CD4-positive, alpha-beta T cell (primary cell): Measurements from ENCODE around the gene GALNTL6. TPM values are rescaled to one million over a fixed set of nuclear protein-coding genes. Genes with fewer than 3 reads are reported as not detected.

Experiments used
- ATAC-seq: fragments of 200-7000 bp; cut with Tn5 transposase; one replicate; pipeline ENCODE4 v1.10.0; 2022; ENCODE audit warnings: mild to moderate bottlenecking; ENCODE audit not compliant: poor library complexity
- CTCF ChIA-PET: fragments of 350-600 bp; sonication (Branson Sonifier 250); formaldehyde crosslinking; loops from one replicate; lab custom pipeline; 2021; ENCODE audit warnings: antibody characterized with exemption, inconsistent platforms; lab: Charles Lee
- POLR2A ChIA-PET: fragments of 350-600 bp; sonication (Branson Sonifier 250); formaldehyde crosslinking; loops from one replicate; lab custom pipeline; 2021; ENCODE audit warnings: antibody characterized with exemption, inconsistent platforms; lab: Charles Lee
- DNase-seq, 14 experiments: peaks; one replicate each; pipeline ENCODE4 v3.0.0-alpha.2; 2013 to 2020; ENCODE audit warnings: mixed read lengths in 2 of 14
- H3K27ac ChIP-seq, 2 donors: one replicate each; pipeline versions ENCODE4 v1.5.1 to v1.7.0; 2013; ENCODE audit warnings: low read length in 2 of 2, low read depth in 1 of 2, mild to moderate bottlenecking in 1 of 2
- H3K27me3 ChIP-seq, 2 experiments: 1 replicate in 1 of 2; 2 replicates in 1 of 2; pipeline versions ENCODE4 v1.6.1 to v1.7.0; 2013; ENCODE audit warnings: low read length in 2 of 2, control low read depth in 1 of 2, mild to moderate bottlenecking in 1 of 2, moderate library complexity in 1 of 2; ENCODE audit not compliant: insufficient read depth in 2 of 2, control insufficient read depth in 1 of 2
- H3K36me3 ChIP-seq: one replicate; pipeline ENCODE4 v1.6.1; 2013; ENCODE audit warnings: low read length, control low read depth; ENCODE audit not compliant: insufficient read depth
- H3K4me1 ChIP-seq: one replicate; pipeline ENCODE4 v1.6.1; 2013; ENCODE audit warnings: low read length, control low read depth; ENCODE audit not compliant: insufficient read depth
- H3K4me3 ChIP-seq: one replicate; pipeline ENCODE4 v1.5.1; 2013; ENCODE audit warnings: mild to moderate bottlenecking, low read length, moderate library complexity
- H3K9me3 ChIP-seq, 2 experiments: 1 replicate in 1 of 2; 2 replicates in 1 of 2; pipeline versions ENCODE4 v1.6.1 to v1.7.0; 2013; ENCODE audit warnings: low read length in 2 of 2, mild to moderate bottlenecking in 2 of 2, control low read depth in 1 of 2, moderate library complexity in 1 of 2; ENCODE audit not compliant: control insufficient read depth in 1 of 2, insufficient read depth in 1 of 2
- H3K27ac Mint-ChIP-seq: one replicate; pipeline ENCODE4 v1.8.0; 2020; ENCODE audit warnings: mixed read lengths
- H3K27me3 Mint-ChIP-seq: one replicate; pipeline ENCODE4 v1.8.0; 2021; ENCODE audit warnings: mixed read lengths
- H3K36me3 Mint-ChIP-seq: one replicate; pipeline ENCODE4 v1.8.0; 2021; ENCODE audit warnings: low read depth, mixed read lengths
- H3K4me1 Mint-ChIP-seq: one replicate; pipeline ENCODE4 v1.8.0; 2021; ENCODE audit warnings: low read depth, mixed read lengths
- H3K4me3 Mint-ChIP-seq: one replicate; pipeline ENCODE4 v1.8.0; 2020; ENCODE audit warnings: mild to moderate bottlenecking, mixed read lengths
- H3K9me3 Mint-ChIP-seq: one replicate; pipeline ENCODE4 v1.8.0; 2020; ENCODE audit warnings: mixed read lengths
- intact Hi-C, 2 experiments: fragments of 100-400 bp; cut with DNase I in 1 of 2; cut with micrococcal nuclease in 1 of 2; formaldehyde crosslinking; loops; one replicate each; pipeline versions ENCODE4 v1.15.1 to v1.9.0; 2023 to 2025; cut with DNase I, micrococcal nuclease
- total RNA-seq, 174 experiments: library from RNA in 2 of 174; stranded (reverse) in 2 of 174; gene quantifications; one replicate each; pipeline ENCODE4 v1.2.3 and lab custom pipeline; 2021 to 2026
- TF ChIP-seq, protein P1 (sequence below): fragments of 200-600 bp; IDR thresholded peaks from one replicate; pipeline ENCODE4 v1.8.0; 2022; ENCODE audit warnings: antibody characterized with exemption, mild to moderate bottlenecking

GALNTL6 gene
- total RNA-seq, 2 experiments from 2014 or later = not detected

GRCh38 chr4:172992648-172993378, 1179.6 kb downstream of the GALNTL6 start:
- H3K4me1 ChIP-seq = no peaks in the 10 kb centered on the region
- TF ChIP-seq, protein P1, sequence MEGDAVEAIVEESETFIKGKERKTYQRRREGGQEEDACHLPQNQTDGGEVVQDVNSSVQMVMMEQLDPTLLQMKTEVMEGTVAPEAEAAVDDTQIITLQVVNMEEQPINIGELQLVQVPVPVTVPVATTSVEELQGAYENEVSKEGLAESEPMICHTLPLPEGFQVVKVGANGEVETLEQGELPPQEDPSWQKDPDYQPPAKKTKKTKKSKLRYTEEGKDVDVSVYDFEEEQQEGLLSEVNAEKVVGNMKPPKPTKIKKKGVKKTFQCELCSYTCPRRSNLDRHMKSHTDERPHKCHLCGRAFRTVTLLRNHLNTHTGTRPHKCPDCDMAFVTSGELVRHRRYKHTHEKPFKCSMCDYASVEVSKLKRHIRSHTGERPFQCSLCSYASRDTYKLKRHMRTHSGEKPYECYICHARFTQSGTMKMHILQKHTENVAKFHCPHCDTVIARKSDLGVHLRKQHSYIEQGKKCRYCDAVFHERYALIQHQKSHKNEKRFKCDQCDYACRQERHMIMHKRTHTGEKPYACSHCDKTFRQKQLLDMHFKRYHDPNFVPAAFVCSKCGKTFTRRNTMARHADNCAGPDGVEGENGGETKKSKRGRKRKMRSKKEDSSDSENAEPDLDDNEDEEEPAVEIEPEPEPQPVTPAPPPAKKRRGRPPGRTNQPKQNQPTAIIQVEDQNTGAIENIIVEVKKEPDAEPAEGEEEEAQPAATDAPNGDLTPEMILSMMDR = no peak
- H3K27me3 ChIP-seq = no peaks in the 10 kb centered on the region
- Mint-ChIP-seq H3K4me3 (no peak overlapping the region), H3K27ac (no peak overlapping the region), H3K27me3 (peaks cover 15% of the 10 kb centered on the region), H3K4me1 (no peaks in the 10 kb centered on the region), H3K36me3 (no peaks in the 10 kb centered on the region), H3K9me3 (peaks cover 5% of the 10 kb centered on the region)
- intact Hi-C loops = no loop called here
- CTCF ChIA-PET = no interaction called here
- H3K9me3 ChIP-seq = peaks cover 0 to 7% of the 10 kb centered on the region in 2 experiments
- POLR2A ChIA-PET = no interaction called here
- no peak overlapping the region for H3K4me3 ChIP-seq
- DNase-seq = no peak
- no peak overlapping the region for H3K27ac ChIP-seq
- no peak for ATAC-seq
- no peaks in the 10 kb centered on the region for H3K36me3 ChIP-seq

- intact Hi-C loops = no loop called here
- peaks cover 27% of the 10 kb centered on the region for H3K27me3 Mint-ChIP-seq
- CTCF ChIA-PET = no interaction called here
- no peaks in the 10 kb centered on the region for H3K36me3 ChIP-seq
- peaks cover 0 to 3% of the 10 kb centered on the region in 2 experiments for H3K27me3 ChIP-seq
- no peaks in the 10 kb centered on the region for H3K9me3 Mint-ChIP-seq
- no peak for ATAC-seq
- H3K36me3 Mint-ChIP-seq = no peaks in the 10 kb centered on the region
- DNase-seq = no peak
- no peak overlapping the region for H3K27ac ChIP-seq
- no peak overlapping the region for H3K4me3 ChIP-seq
- no peaks in the 10 kb centered on the region for H3K9me3 ChIP-seq
- no peak overlapping the region for H3K4me3 Mint-ChIP-seq
- H3K4me1 Mint-ChIP-seq = no peaks in the 10 kb centered on the region
- no peak overlapping the region for H3K27ac Mint-ChIP-seq
- no peaks in the 10 kb centered on the region for H3K4me1 ChIP-seq
- POLR2A ChIA-PET = no interaction called here
- TF ChIP-seq, protein P1 = no peak
Measured at GRCh38 chr4:172995161-172995560, 1182.0 kb downstream of the GALNTL6 start.

- H3K4me1 Mint-ChIP-seq = no peaks in the 10 kb centered on the region
- no peak overlapping the region for H3K27ac Mint-ChIP-seq
- intact Hi-C loops = no loop called here
- no peak overlapping the region for H3K4me3 ChIP-seq
- POLR2A ChIA-PET = no interaction called here
- peaks cover 27% of the 10 kb centered on the region for H3K27me3 Mint-ChIP-seq
- TF ChIP-seq, protein P1 = no peak
- no peak for DNase-seq
- CTCF ChIA-PET = no interaction called here
- H3K9me3 ChIP-seq = no peaks in the 10 kb centered on the region
- ATAC-seq = no peak
- H3K27me3 ChIP-seq = peaks cover 0 to 3% of the 10 kb centered on the region in 2 experiments
- H3K36me3 ChIP-seq = no peaks in the 10 kb centered on the region
- H3K4me1 ChIP-seq = no peaks in the 10 kb centered on the region
- no peaks in the 10 kb centered on the region for H3K9me3 Mint-ChIP-seq
- no peak overlapping the region for H3K4me3 Mint-ChIP-seq
- H3K27ac ChIP-seq = no peak overlapping the region
- H3K36me3 Mint-ChIP-seq = no peaks in the 10 kb centered on the region
Measured at GRCh38 chr4:172995704-172996103, 1182.5 kb downstream of the GALNTL6 start.
